ENCODE data around the gene ACER3.
"Not testable (repeated sequence)": the region's sequence is repeated elsewhere in the genome, so short reads cannot be mapped to it uniquely, and the experiment has no call there.

Gene ACER3

GRCh38 chr11:77038825-77039326 lies 178.2 kb downstream of the ACER3 start:
- no peak for DNase-seq (ENCODE audit: low spot score)

- peak; percentile 41 for DNase-seq (ENCODE audit: low spot score)
Measured at GRCh38 chr11:77039491-77040400, 179.0 kb downstream of the ACER3 start.

GRCh38 chr11:77040401-77040777 lies 179.7 kb downstream of the ACER3 start:
- no peak for DNase-seq (ENCODE audit: low spot score)

- no peak for DNase-seq (ENCODE audit: low spot score)
Measured at GRCh38 chr11:77040889-77041288, 180.2 kb downstream of the ACER3 start.

GRCh38 chr11:77042111-77042726 lies 181.5 kb downstream of the ACER3 start:
- no peak for DNase-seq (ENCODE audit: low spot score)

- DNase-seq (ENCODE audit: low spot score) = no peak
Measured at GRCh38 chr11:77044356-77044755, 183.6 kb downstream of the ACER3 start.

GRCh38 chr11:77044886-77045285 lies 184.2 kb downstream of the ACER3 start:
- DNase-seq (ENCODE audit: low spot score) = no peak

GRCh38 chr11:77046060-77046501 lies 185.4 kb downstream of the ACER3 start:
- peak; percentile 58 for DNase-seq (ENCODE audit: low spot score)

- peak; percentile 75 for DNase-seq (ENCODE audit: low spot score)
Measured at GRCh38 chr11:77047007-77047927, 186.5 kb downstream of the ACER3 start.

GRCh38 chr11:77047928-77048446 lies 187.3 kb downstream of the ACER3 start:
- not testable (repeated sequence) for DNase-seq (ENCODE audit: low spot score)

- no peak for DNase-seq (ENCODE audit: low spot score)
Measured at GRCh38 chr11:77049026-77049425, 188.3 kb downstream of the ACER3 start.

- no peak for DNase-seq (ENCODE audit: low spot score)
Measured at GRCh38 chr11:77051511-77051910, 190.8 kb downstream of the ACER3 start.

- no peak for DNase-seq (ENCODE audit: low spot score)
Measured at GRCh38 chr11:77052518-77052917, 191.8 kb downstream of the ACER3 start.

- no peak for DNase-seq (ENCODE audit: low spot score)
Measured at GRCh38 chr11:77053217-77054015, 192.7 kb downstream of the ACER3 start.

- DNase-seq (ENCODE audit: low spot score) = no peak
Measured at GRCh38 chr11:77054084-77054483, 193.4 kb downstream of the ACER3 start.

- no peak for DNase-seq (ENCODE audit: low spot score)
Measured at GRCh38 chr11:77055101-77055561, 194.4 kb downstream of the ACER3 start.

- no peak for DNase-seq (ENCODE audit: low spot score)
Measured at GRCh38 chr11:77055913-77056312, 195.2 kb downstream of the ACER3 start.

GRCh38 chr11:77056814-77057402 lies 196.2 kb downstream of the ACER3 start:
- DNase-seq (ENCODE audit: low spot score) = no peak

GRCh38 chr11:77057938-77058474 lies 197.3 kb downstream of the ACER3 start:
- no peak for DNase-seq (ENCODE audit: low spot score)

GRCh38 chr11:77058900-77059299 lies 198.2 kb downstream of the ACER3 start:
- no peak for DNase-seq (ENCODE audit: low spot score)

Measured in GM03348 (cell line).